ENCODE data around the gene DUSP8. TPM values are rescaled to one million over a fixed set of nuclear protein-coding genes. Genes with fewer than 3 reads are reported as not detected.
"Not testable (repeated sequence)": the region's sequence is repeated elsewhere in the genome, so short reads cannot be mapped to it uniquely, and the experiment has no call there.

DUSP8 gene
- total RNA-seq, 4 donors from 2014 or later: 2.5 to 8.5 (median 4.8) TPM

DNA sequence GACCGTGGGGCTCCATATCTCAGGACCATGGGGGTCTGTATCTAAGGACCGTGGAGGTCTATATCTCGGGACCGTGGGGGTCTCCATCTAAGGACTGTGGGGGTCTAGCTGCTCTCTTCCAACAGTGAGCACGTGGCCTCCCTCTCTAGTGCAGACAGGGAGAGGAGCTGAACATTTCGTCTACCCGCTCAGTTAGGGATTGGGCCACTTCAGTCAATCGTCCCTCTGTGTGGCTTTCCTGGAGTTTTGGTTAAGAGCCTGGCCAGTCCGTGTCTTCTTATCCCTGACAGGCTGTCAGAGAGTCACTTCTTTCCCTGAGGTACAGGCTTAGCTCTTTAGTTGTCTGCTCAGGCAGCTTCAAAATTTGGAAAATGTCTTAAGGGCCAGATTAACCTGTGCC, 9.9 kb upstream of the DUSP8 start:
- H3K27ac ChIP-seq (replicated peaks in 1 of 4): no peak overlapping the region
- TF ChIP-seq, protein P1, sequence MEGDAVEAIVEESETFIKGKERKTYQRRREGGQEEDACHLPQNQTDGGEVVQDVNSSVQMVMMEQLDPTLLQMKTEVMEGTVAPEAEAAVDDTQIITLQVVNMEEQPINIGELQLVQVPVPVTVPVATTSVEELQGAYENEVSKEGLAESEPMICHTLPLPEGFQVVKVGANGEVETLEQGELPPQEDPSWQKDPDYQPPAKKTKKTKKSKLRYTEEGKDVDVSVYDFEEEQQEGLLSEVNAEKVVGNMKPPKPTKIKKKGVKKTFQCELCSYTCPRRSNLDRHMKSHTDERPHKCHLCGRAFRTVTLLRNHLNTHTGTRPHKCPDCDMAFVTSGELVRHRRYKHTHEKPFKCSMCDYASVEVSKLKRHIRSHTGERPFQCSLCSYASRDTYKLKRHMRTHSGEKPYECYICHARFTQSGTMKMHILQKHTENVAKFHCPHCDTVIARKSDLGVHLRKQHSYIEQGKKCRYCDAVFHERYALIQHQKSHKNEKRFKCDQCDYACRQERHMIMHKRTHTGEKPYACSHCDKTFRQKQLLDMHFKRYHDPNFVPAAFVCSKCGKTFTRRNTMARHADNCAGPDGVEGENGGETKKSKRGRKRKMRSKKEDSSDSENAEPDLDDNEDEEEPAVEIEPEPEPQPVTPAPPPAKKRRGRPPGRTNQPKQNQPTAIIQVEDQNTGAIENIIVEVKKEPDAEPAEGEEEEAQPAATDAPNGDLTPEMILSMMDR (IDR thresholded peaks at IDR 0.05): no peak
- TF ChIP-seq EP300 (IDR thresholded peaks at IDR 0.05) (no peak), POLR2A (IDR thresholded peaks at IDR 0.05; ENCODE audit: low read depth) (no peak), POLR2AphosphoS5 (IDR thresholded peaks at IDR 0.05) (no peak)
- no peak for DNase-seq (ENCODE audit: extremely low spot score)
- no peaks in the 10 kb centered on the region for H3K36me3 ChIP-seq
- H3K27me3 ChIP-seq: peaks cover 0 to 4% (median 0%) of the 10 kb centered on the region in 4 donors
- no peak overlapping the region for H3K4me3 ChIP-seq
- peaks cover 0 to 10% (median 4%) of the 10 kb centered on the region in 4 donors for H3K9me3 ChIP-seq
- intact Hi-C loops (cut with DNase I): no loop called here
- 82% methylated on average over 9 of the region's 9 CpGs for WGBS
- H3K4me1 ChIP-seq: no peaks in the 10 kb centered on the region

DNA sequence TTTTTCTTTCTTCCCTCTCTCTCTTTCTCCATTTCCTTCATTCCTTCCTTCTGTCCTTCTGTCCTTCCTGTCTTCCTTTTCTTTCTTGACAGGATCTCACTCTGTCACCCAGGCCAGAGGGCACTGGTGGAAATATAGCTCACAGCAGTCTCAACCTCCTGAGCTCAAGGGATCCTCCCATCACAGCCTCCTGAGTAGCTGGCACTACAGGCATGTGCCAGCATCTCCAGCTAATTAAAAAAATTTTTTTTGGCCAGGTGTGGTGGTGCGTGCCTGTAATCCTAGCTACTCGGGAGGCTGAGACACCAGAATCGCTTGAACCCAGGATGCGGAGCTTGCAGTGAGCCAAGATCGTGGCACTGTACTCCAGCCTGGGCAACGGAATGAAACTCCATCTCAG, 4.8 kb upstream of the DUSP8 start:
- no peak for DNase-seq (ENCODE audit: extremely low spot score)

DNA sequence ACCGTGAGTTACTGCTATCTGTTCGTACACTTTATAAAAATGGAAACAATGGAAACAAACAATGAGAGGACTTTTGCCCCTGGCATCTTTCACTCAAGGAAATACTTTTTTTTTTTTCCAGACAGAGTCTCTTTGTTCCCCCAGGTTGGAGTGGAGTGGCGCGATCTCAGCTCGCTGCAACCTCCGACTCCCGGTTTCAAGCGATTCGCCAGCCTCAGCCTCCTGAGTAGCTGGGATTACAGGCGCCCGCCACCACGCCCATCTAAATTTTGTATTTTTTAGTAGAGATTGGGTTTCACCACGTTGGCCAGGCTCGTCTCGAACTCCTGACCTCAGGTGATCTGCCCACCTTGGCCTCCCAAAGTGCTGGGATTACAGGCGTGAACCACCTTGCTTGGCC, 3.7 kb upstream of the DUSP8 start:
- DNase-seq (ENCODE audit: extremely low spot score); intact Hi-C loops (cut with DNase I); H3K4me3 ChIP-seq; H3K27ac ChIP-seq (replicated peaks in 1 of 4); H3K36me3 ChIP-seq: not testable (repeated sequence)
- Histone ChIP-seq H3K27me3 (peaks cover 0 to 11% (median 2%) of the 10 kb centered on the region in 4 donors), H3K4me1 (peaks cover 27 to 37% (median 34%) of the 10 kb centered on the region in 4 donors), H3K9me3 (peaks cover 0 to 10% (median 4%) of the 10 kb centered on the region in 4 donors)
- WGBS: 88% methylated on average over 16 of the region's 16 CpGs

More for the DNA sequence above, 4.8 kb upstream of the DUSP8 start:
- WGBS: 82% methylated on average over 6 of the region's 6 CpGs
- Histone ChIP-seq H3K27me3 (peaks cover 0 to 6% (median 2%) of the 10 kb centered on the region in 4 donors), H3K27ac (replicated peaks in 1 of 4) (no peak overlapping the region), H3K4me1 (peaks cover 20 to 28% (median 26%) of the 10 kb centered on the region in 4 donors), H3K9me3 (peaks cover 0 to 10% (median 4%) of the 10 kb centered on the region in 4 donors), H3K36me3 (no peaks in the 10 kb centered on the region), H3K4me3 (no peak overlapping the region)
- intact Hi-C loops (cut with DNase I): no loop called here
- TF ChIP-seq POLR2AphosphoS5 (IDR thresholded peaks at IDR 0.05) (no peak), POLR2A (IDR thresholded peaks at IDR 0.05; ENCODE audit: low read depth) (no peak), EP300 (IDR thresholded peaks at IDR 0.05) (no peak)
- TF ChIP-seq, protein P1 (IDR thresholded peaks at IDR 0.05): no peak

DNA sequence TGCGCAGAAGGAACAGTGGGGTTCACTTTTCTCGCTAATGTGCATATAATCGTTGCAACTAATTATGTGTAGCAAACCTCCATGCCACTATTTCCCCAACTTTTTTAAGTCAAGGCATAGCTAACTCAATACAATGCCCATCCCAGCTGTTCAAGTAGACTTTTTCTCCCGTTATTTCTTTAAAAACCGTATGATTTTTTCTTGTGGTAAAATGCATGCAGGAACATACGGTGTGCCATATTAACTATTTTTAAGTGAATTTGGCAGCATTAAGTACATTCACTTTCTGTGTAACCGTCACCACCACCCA, 2.8 kb upstream of the DUSP8 start:
- Histone ChIP-seq H3K27ac (replicated peaks in 1 of 4) (peak overlapping the region in 1 of 4 donors; percentile 80), H3K9me3 (peaks cover 0 to 10% (median 4%) of the 10 kb centered on the region in 4 donors), H3K36me3 (no peaks in the 10 kb centered on the region), H3K27me3 (peaks cover 0 to 11% (median 2%) of the 10 kb centered on the region in 4 donors), H3K4me3 (peak overlapping the region in 1 of 4 donors; percentile 53), H3K4me1 (peaks cover 35 to 45% (median 43%) of the 10 kb centered on the region in 4 donors)
- TF ChIP-seq POLR2AphosphoS5 (IDR thresholded peaks at IDR 0.05) (no peak), EP300 (IDR thresholded peaks at IDR 0.05) (no peak), POLR2A (IDR thresholded peaks at IDR 0.05; ENCODE audit: low read depth) (no peak)
- TF ChIP-seq, protein P1 (IDR thresholded peaks at IDR 0.05): no peak
- DNase-seq (ENCODE audit: extremely low spot score): no peak
- WGBS: 22% methylated on average over 7 of the region's 7 CpGs
- intact Hi-C loops (cut with DNase I): loop anchor here (1.0 kb wide), 1 partner anchor 29 kb away; no protein-coding TSS in a partner anchor

DNA sequence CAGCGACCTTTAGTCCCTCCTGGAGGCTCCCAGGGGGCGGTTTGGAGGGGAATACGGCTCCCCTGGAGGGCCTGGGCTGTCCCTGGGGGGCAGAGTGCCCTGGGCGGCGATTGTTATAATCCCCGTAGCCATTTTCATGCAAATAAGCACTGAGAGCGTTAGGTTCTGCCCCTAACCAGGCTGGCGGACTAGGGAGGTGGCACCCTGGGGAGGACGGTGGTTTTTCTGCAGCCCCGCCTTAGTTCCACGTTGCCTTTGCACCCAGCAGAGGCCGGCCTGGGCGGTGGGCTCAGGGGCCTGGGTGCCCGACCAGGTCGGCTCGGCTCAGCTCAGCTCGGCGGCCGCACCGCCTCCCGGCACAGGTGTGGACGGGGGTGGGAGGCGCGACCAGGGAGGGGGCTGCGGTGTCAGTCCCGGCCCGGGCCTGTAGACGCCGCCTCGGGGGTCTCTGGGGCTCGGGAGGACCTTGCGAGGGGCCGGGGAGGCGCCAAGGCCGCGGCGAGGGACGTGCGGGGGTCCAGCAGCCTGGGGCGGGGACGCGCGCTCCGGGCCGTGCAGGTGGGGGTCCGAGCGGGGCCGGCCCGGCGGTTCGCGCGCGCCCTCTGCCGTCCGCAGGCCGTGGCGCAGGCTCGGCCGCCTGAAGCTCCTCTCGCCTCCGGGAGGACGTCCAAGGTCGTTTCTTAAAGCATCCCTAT, 2.3 kb upstream of the DUSP8 start:
- WGBS: 0% methylated on average over 4 of the region's 64 CpGs
- peak overlapping the region; percentile 79 to 87 (median 81) for H3K27ac ChIP-seq (replicated peaks in 1 of 4)
- no peaks in the 10 kb centered on the region for H3K36me3 ChIP-seq
- no peak for DNase-seq (ENCODE audit: extremely low spot score)
- H3K27me3 ChIP-seq: peaks cover 0 to 11% (median 2%) of the 10 kb centered on the region in 4 donors
- peaks cover 38 to 50% (median 48%) of the 10 kb centered on the region in 4 donors for H3K4me1 ChIP-seq
- peak overlapping the region; percentile 48 to 85 (median 53) for H3K4me3 ChIP-seq
- TF ChIP-seq, protein P1 (IDR thresholded peaks at IDR 0.05): peak; percentile 87 to 96 (median 95)
- TF ChIP-seq POLR2AphosphoS5 (IDR thresholded peaks at IDR 0.05): no peak
- intact Hi-C loops (cut with DNase I): loop anchor here (1.0 kb wide), 1 partner anchor 28 kb away; no protein-coding TSS in a partner anchor
- H3K9me3 ChIP-seq: peaks cover 0 to 10% (median 4%) of the 10 kb centered on the region in 4 donors

All from esophagus muscularis mucosa (tissue), 4 donors.